HUES64 (cell line): Measurements from ENCODE around the gene MRTFA.

Experiments used
- H3K27ac ChIP-seq: 2 replicates; pipeline ENCODE4 v1.7.0; 2013; ENCODE audit warnings: low read depth, low read length, inconsistent platforms
- H3K27me3 ChIP-seq: 2 replicates; pipeline ENCODE4 v1.6.1; 2013; ENCODE audit warnings: mild to moderate bottlenecking, low read length; ENCODE audit not compliant: insufficient read depth
- H3K36me3 ChIP-seq: 2 replicates; pipeline ENCODE4 v1.6.1; 2013; ENCODE audit warnings: mild to moderate bottlenecking, low read length; ENCODE audit not compliant: insufficient read depth
- H3K4me1 ChIP-seq: 2 replicates; pipeline ENCODE4 v1.6.1; 2013; ENCODE audit warnings: mild to moderate bottlenecking, low read length, moderate library complexity; ENCODE audit not compliant: insufficient read depth
- H3K4me3 ChIP-seq: 2 replicates; pipeline ENCODE4 v1.5.1; 2013; ENCODE audit warnings: mild to moderate bottlenecking, low read length, moderate library complexity
- H3K9ac ChIP-seq: 2 replicates; pipeline ENCODE4 v1.6.1; 2013; ENCODE audit warnings: mild to moderate bottlenecking, low read depth, low read length
- H3K9me3 ChIP-seq: 2 replicates; pipeline ENCODE4 v1.6.1; 2013; ENCODE audit warnings: low read depth, low read length; ENCODE audit not compliant: insufficient read depth
- WGBS: fragments of 150-250, 120-280 bp; methylation state at CpG from one replicate; pipeline ENCODE4 v1.1.7; 2013; ENCODE audit warnings: missing lambda C conversion rate; 5-methylcytosine and 5-hydroxymethylcytosine counted together

Gene MRTFA

DNA sequence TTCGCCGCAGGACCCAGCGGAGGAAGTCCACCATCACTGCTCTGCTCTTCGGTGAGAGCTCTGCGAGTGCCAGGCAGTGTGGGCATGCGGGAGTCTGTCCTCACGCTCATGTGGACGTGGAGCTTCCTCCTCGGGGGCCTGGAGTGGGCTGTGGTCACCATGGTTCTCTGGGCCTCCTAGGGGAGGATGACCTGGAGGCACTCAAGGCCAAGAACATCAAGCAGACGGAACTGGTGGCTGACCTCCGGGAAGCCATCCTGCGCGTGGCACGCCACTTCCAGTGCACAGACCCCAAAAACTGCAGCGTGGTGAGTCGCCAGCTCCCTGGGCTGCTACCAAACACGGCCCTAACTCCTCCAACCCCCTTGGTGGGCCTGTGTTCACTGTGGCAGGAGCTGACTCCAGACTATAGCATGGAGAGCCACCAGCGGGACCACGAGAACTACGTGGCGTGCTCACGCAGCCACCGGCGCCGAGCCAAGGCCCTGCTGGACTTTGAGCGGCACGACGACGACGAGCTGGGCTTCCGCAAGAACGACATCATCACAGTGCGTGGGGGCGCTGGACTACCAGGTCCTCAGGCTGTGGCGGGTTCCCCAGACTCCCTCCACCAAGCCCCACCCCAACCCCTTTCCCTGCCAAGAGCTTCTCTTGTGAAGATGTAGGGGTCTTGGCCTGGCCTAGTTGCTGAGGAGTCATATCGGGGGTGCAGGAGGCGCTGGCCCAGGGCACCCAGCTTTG, 229.3 kb downstream of the MRTFA start:
- Histone ChIP-seq H3K4me3 (no peak overlapping the region), H3K9me3 (no peaks in the 10 kb centered on the region), H3K27ac (no peak overlapping the region), H3K9ac (no peak overlapping the region), H3K36me3 (peaks cover 84% of the 10 kb centered on the region), H3K27me3 (no peaks in the 10 kb centered on the region), H3K4me1 (no peaks in the 10 kb centered on the region)
- WGBS = 96% methylated on average over 37 of the region's 37 CpGs

GRCh38 chr22:40406063-40406890, 230.2 kb downstream of the MRTFA start:
- H3K9ac ChIP-seq = no peak overlapping the region
- no peaks in the 10 kb centered on the region for H3K9me3 ChIP-seq
- WGBS = 96% methylated on average over 31 of the region's 31 CpGs
- H3K36me3 ChIP-seq = peaks cover 82% of the 10 kb centered on the region
- no peak overlapping the region for H3K4me3 ChIP-seq
- no peaks in the 10 kb centered on the region for H3K27me3 ChIP-seq
- H3K4me1 ChIP-seq = no peaks in the 10 kb centered on the region
- no peak overlapping the region for H3K27ac ChIP-seq

- H3K27me3 ChIP-seq = no peaks in the 10 kb centered on the region
- no peak overlapping the region for H3K4me3 ChIP-seq
- WGBS = 93% methylated on average over 28 of the region's 28 CpGs
- H3K9me3 ChIP-seq = no peaks in the 10 kb centered on the region
- H3K9ac ChIP-seq = no peak overlapping the region
- H3K27ac ChIP-seq = no peak overlapping the region
- H3K36me3 ChIP-seq = peaks cover 79% of the 10 kb centered on the region
- no peaks in the 10 kb centered on the region for H3K4me1 ChIP-seq
Observed at GRCh38 chr22:40405178-40406062, 231.1 kb downstream of the MRTFA start.

- H3K9ac ChIP-seq = no peak overlapping the region
- H3K9me3 ChIP-seq = no peaks in the 10 kb centered on the region
- no peaks in the 10 kb centered on the region for H3K4me1 ChIP-seq
- H3K36me3 ChIP-seq = peaks cover 70% of the 10 kb centered on the region
- no peak overlapping the region for H3K27ac ChIP-seq
- H3K4me3 ChIP-seq = no peak overlapping the region
- WGBS = 95% methylated on average over 25 of the region's 25 CpGs
- no peaks in the 10 kb centered on the region for H3K27me3 ChIP-seq
Observed at GRCh38 chr22:40404251-40405177, 232.0 kb downstream of the MRTFA start.

GRCh38 chr22:40403651-40404050, 232.9 kb downstream of the MRTFA start:
- no peaks in the 10 kb centered on the region for H3K9me3 ChIP-seq
- H3K4me3 ChIP-seq = no peak overlapping the region
- peaks cover 63% of the 10 kb centered on the region for H3K36me3 ChIP-seq
- H3K27ac ChIP-seq = no peak overlapping the region
- WGBS = 95% methylated on average over 7 of the region's 7 CpGs
- no peaks in the 10 kb centered on the region for H3K4me1 ChIP-seq
- H3K9ac ChIP-seq = no peak overlapping the region
- no peaks in the 10 kb centered on the region for H3K27me3 ChIP-seq

GRCh38 chr22:40403141-40403540, 233.4 kb downstream of the MRTFA start:
- peaks cover 58% of the 10 kb centered on the region for H3K36me3 ChIP-seq

GRCh38 chr22:40401981-40402406, 234.5 kb downstream of the MRTFA start:
- H3K4me1 ChIP-seq = no peaks in the 10 kb centered on the region; the same call in 1 of the 2 replicates
- no peak overlapping the region for H3K9ac ChIP-seq
- 92% methylated on average over 8 of the region's 8 CpGs for WGBS
- H3K36me3 ChIP-seq = peaks cover 46% of the 10 kb centered on the region
- H3K4me3 ChIP-seq = no peak overlapping the region
- H3K9me3 ChIP-seq = no peaks in the 10 kb centered on the region
- H3K27ac ChIP-seq = no peak overlapping the region
- no peaks in the 10 kb centered on the region for H3K27me3 ChIP-seq

More at GRCh38 chr22:40403141-40403540, 233.4 kb downstream of the MRTFA start:
- Histone ChIP-seq H3K4me3 (no peak overlapping the region), H3K27me3 (no peaks in the 10 kb centered on the region), H3K4me1 (no peaks in the 10 kb centered on the region), H3K9ac (no peak overlapping the region), H3K27ac (no peak overlapping the region), H3K9me3 (no peaks in the 10 kb centered on the region)
- WGBS = 86% methylated on average over 3 of the region's 3 CpGs

DNA sequence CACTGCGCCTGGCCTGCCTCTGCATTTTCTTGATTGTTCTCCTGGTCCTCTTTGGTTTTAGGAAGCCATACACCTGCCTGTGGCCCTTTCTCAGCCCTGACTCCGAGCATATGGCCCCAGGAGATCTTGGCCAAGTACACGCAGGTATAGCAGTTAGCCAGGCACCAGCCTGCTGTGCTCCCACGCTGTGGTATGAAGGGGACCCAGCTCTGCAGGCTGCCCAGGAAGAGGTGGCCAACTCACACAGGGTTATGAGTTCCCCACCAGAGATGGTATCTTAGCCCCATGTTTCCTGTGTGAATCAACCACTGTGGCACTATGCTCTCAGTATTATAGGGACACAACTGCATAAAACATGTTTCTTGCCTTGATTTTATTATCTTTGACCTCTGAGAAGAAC, 235.0 kb downstream of the MRTFA start:
- no peaks in the 10 kb centered on the region for H3K27me3 ChIP-seq
- H3K9me3 ChIP-seq = no peaks in the 10 kb centered on the region
- 95% methylated on average over 4 of the region's 4 CpGs for WGBS
- no peak overlapping the region for H3K9ac ChIP-seq
- peaks cover 41% of the 10 kb centered on the region for H3K36me3 ChIP-seq
- H3K4me1 ChIP-seq = peaks cover 3% of the 10 kb centered on the region; the same call in 1 of the 2 replicates
- H3K27ac ChIP-seq = no peak overlapping the region
- no peak overlapping the region for H3K4me3 ChIP-seq

DNA sequence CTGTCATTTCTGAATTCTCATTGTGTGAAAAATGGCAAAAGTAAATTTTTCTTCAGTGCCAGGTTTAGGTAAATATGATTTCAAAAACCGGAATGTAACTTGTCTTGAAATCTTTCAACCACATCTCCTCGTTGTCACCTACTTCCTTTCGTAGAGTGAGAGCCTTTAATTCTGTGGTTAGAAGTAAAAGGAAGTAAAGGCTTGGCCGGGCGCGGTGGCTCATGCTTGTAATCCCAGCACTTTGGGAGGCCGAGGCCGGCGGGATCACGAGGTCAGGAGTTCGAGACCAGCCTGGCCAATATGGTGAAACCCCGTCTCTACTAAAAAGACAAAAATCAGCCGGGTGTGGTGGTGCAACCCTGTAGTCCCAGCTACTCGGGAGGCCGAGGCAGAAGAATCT, 236.4 kb downstream of the MRTFA start:
- peaks cover 4% of the 10 kb centered on the region; the same call in 1 of the 2 replicates for H3K4me1 ChIP-seq
- H3K4me3 ChIP-seq = no peak overlapping the region
- H3K27ac ChIP-seq = no peak overlapping the region
- peaks cover 28% of the 10 kb centered on the region for H3K36me3 ChIP-seq
- no peaks in the 10 kb centered on the region for H3K27me3 ChIP-seq
- 96% methylated on average over 15 of the region's 15 CpGs for WGBS
- no peak overlapping the region for H3K9ac ChIP-seq
- no peaks in the 10 kb centered on the region for H3K9me3 ChIP-seq

DNA sequence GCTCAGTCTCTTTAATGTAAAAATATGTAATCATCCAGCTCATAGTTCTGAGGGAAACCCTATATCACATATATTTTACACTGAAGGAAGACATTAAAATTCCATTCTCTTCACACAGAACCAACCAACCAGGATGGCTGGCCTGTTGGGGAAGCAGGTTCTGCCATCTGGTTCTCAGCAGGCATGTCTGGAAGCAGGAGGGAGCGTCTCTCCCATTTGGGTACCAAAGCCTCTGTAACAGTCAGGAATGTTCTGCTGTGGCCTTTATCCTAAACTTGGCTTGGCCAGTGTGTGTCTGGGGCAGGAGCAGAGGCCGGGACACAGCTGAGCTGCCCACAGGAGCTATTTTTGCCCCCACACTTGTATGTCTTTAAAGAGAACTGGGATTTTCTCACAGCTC, 236.9 kb downstream of the MRTFA start:
- H3K4me3 ChIP-seq = no peak overlapping the region
- no peaks in the 10 kb centered on the region for H3K27me3 ChIP-seq
- no peak overlapping the region for H3K27ac ChIP-seq
- H3K9me3 ChIP-seq = no peaks in the 10 kb centered on the region
- 91% methylated on average over 2 of the region's 2 CpGs for WGBS
- peaks cover 23% of the 10 kb centered on the region for H3K36me3 ChIP-seq
- H3K4me1 ChIP-seq = peaks cover 4% of the 10 kb centered on the region; the same call in 1 of the 2 replicates
- H3K9ac ChIP-seq = no peak overlapping the region
